H7 (cell line): ENCODE measurements around the gene MICAL1. TPM values are rescaled to one million over a fixed set of nuclear protein-coding genes. Genes with fewer than 3 reads are reported as not detected.

ENCODE experiments used
- total RNA-seq: library from RNA; depleted of rRNA; stranded (reverse); fragments of >200 nt; shearing (Covaris generic); gene quantifications from 2 replicates; pipeline ENCODE4 v1.2.3, GENCODE V29; 2014; rRNA removed

MICAL1 gene
- total RNA-seq, 1 experiment from 2014 or later = 56.9 TPM

Other genes with a start within 250 kb of the MICAL1 start
- 79.0 and 84.7 TPM in 2 replicates for gene CD164, start 73.3 kb downstream of the MICAL1 start, total RNA-seq
- 0.35 TPM in 1 of 2 replicates, not detected in the other for gene PPIL6, start 15.1 kb downstream of the MICAL1 start, total RNA-seq
- gene SMPD2, start 15.0 kb downstream of the MICAL1 start, total RNA-seq = 11.3 and 13.2 TPM in 2 replicates
- gene ZBTB24, start 27.4 kb upstream of the MICAL1 start, total RNA-seq = 17.8 and 18.1 TPM in 2 replicates
- gene AK9, start 235.4 kb upstream of the MICAL1 start, total RNA-seq = 1.2 and 1.5 TPM in 2 replicates
- gene FIG4, start 235.5 kb upstream of the MICAL1 start, total RNA-seq = 19.0 and 23.6 TPM in 2 replicates